IPS-NIHi11 (cell line): ENCODE data around the gene AGMO.
"Not testable (repeated sequence)": the region's sequence is repeated elsewhere in the genome, so short reads cannot be mapped to it uniquely, and the experiment has no call there.

Experiments
- DNase-seq: peaks from one replicate; pipeline ENCODE4 v3.0.0; 2012; ENCODE audit warnings: mixed read lengths, low spot score

Gene AGMO

DNA sequence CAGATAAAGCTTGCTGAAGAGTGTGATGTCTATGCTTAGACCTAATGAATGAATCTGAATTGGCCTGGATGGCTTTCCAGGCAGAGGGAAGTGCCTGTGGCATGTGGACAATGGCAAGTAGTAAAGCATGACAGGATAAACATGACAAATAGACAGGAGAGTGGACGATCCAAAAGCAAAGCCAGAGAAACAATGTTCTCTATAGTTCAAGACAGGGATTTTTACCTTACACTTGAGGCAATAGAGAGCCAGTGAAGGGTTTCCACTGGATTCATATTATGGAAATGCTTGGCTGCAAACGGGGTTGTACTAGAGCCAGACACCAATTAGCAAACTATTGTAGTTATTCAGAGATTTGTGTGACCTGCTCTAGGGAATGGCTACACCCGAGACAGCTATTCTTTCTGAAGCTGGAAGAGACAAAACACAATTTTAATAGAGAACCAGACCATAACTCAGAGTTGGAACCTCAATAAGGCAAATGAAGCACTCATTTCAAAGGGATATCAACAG is 2.3 kb downstream of the AGMO start:
- no peak for DNase-seq

DNA sequence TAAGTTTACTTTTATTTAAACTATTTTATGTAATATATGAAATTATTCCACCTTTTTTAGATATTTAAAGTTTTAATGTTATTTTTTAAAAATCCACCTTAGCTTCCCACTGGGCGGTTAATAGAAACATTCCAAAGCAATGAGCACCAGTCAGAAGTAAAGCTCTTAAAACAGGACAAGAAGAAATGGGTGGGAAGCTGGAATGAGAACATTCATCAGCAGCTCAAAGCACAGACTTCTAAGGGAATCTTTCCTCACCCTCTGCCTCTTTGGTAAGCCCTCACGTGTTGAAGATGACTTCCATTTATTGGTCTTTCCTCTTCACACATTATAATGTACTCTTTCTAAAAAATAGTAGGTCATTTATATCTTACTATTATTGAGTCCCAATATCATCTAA is 3.1 kb downstream of the AGMO start:
- DNase-seq = no peak

DNA sequence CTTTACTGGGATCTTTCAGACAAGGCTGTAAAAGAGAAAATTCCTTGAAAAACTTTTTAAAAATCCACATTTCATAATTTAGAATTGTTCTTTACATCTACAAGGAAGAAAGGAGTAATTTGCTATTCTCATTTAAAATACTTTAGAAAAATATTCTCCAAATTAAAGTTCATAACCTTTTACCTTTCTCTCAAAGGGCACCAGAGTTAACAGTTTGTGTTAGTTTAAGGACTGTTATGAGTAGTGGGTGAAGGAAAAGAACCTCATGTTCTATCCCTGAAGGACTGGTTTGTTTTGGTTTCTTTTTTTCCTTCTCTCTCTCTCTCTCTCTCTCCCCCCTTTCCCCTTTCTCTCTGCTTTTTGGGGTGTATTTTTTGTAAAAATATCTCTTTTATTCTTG is 4.1 kb downstream of the AGMO start:
- DNase-seq = no peak

DNA sequence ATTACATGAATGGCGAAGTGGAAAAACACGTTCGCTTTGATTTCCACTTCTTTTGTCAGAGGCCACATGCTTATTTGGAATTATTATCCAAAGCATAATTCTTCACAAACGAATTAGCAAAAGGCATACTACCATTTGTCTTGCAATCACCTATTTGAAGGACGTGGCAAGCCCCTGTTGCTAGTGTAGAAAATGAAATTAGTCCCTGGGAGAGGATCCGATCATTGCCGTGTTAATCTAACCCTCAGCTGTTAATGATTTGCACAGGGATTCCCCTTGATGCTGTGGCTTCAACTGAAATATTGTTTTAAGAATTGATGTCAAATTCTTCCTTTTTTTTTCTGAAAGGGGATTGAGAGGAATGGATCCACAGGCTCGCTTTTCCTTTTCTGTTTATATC is 4.6 kb downstream of the AGMO start:
- no peak for DNase-seq

DNA sequence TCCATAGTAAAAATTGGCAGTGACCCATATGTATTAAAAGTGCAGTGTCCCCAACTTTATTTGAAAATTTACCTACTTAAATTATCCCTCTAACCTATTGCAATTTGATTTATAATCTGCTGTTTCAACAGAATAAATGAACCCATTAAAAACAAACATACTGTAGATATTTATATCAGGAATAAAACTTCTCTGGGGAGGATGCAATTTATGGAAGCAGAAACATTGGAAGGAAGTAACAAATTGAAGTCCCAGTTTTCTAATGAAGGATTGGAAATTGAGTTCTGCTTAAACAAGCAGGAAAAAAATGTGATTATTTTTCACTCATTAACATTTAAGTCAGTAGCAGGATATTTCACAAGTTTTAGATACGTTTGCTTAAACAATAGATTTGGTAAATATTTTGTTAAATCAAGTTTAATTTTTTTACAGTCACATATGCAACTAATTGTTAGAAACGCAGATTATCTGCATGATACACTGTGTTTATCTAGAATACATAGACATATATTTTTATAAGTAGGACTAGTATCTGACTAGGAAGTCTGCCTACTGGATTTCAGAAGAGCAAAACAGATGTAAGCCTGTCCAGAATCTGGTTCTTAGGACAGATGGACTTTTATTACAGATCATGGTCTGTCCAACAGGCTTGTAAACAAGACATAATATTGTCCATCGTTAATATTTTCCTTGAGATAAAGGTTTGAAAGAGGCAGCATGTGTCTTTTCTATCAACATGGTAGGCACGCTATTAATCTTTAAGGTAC is 5.3 kb downstream of the AGMO start:
- no peak for DNase-seq

DNA sequence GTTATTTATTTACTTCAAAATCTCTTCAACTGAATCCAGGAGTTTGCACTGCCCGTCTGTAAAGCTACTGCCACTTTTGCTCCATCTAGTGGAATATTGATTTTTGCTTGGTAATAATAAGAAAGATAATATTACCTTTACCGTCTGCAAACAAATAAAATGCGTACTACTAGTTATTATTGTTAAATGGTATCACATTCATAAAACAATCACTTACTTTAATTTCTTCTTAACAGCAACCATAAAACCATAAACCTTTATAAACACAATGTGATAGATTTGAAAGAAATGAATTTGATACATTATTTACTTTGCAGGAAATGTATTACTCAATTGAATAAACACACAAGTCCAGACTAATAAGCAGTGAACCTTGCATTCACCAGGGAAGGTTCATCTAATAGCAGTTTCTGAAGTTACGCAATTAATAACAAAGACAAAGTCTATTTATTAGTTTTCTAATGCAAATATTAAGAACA is 6.4 kb downstream of the AGMO start:
- DNase-seq = no peak

DNA sequence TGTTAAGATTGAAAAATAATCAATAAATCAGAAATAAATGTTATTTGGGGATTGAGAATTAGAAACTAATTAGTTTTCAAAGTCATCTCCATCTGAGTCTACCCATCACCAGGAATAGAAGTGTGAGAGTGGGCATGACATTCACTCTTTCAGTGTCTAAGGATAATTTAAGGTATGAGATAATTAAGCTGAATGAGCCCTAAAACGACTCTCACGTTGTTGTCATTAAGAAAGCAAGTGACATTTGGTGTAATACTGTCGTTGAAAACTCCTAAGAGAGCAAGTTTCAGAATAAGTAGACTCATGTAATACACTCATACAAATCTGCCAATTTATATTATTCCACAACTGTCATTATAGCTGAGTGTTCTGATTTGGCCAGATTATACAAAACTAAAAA is 7.1 kb downstream of the AGMO start:
- no peak for DNase-seq

DNA sequence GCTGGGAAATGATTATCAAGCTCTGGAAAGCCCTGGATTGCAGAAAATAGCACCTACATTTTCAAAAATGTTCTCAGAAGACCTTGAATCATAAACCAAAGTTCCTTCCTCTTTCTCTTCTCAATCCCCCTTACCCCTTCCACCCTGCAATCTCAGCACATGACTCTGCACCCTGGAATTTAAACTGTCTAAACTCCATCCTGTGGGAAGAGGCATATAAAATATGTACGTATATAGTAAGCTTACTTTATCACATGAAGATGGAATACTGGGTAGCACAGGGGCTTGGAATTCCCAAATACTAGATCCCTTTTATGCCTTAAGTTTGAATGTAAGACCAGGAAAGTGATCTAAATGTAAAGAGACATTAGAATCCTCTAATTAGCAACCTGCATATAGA is 7.7 kb downstream of the AGMO start:
- DNase-seq = no peak

DNA sequence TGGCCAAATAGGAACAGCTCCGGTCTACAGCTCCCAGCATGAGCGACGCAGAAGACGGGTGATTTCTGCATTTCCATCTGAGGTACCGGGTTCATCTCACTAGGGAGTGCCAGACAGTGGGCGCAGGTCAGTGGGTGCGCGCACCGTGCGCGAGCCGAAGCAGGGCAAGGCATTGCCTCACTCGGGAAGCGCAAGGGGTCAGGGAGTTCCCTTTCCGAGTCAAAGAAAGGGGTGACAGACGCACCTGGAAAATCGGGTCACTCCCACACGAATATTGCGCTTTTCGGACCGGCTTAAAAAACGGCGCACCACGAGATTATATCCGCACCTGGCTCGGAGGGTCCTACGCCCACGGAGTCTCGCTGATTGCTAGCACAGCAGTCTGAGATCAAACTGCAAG is 14.5 kb downstream of the AGMO start:
- DNase-seq = not testable (repeated sequence)

DNA sequence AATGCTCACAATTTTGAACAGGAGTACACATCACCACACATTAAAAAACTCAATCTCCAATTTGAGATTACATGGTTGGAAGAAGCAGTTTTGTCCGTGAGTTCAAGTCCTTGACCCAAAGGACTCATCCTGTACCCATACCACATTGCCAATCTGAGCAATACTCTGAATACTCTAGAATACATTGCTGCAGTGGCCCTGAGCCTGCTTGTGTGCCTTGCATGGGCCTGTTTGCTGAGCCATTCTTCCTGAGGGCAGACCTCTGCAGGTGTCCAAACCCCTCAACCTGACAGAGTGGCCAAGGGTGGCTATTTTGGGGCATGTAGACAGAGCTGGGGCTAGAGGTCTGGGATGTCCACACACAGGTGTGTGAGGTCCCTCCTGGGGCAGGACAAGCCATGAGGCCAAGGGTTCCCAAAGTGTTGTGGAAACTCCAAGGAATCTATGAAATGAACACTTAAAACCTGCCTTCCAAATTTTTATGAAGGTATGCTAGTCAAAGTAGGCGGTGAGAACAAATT is 15.5 kb downstream of the AGMO start:
- no peak for DNase-seq

DNA sequence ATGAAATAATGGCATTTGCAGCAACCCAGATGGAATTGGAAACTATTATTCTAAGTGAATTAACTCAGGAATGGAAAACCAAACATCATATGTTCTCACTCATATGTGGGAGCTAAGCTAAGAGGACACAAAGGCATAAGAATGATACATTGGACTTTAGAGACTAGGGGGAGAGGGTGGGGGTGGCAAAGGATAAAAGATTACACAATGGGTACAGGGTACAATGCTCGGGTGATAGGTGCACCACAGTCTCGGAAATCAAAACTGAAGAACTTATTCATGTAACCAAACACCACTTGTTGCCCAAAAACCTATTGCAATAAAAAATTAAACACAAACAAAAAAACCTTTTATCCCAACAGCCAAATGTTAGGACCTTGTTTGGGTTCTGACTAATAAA is 17.8 kb downstream of the AGMO start:
- no peak for DNase-seq

DNA sequence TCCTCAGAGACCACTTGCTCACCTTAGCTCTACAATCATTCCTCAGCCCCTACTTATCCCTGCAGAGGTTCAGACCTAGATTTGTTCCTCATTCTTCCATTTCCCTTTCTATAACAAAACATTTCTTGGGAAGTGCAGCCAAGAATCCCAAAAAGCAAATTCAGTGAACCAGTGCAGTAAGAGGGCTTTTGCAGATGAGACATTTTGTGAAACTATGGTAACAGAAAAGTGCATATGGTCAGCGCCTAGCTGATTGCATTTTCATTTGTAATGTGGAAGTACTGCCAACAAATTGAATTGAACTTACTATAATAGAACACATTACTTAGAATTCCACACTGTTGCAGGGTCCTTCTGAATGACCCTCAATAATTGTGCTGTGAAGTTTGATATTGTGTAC is 18.6 kb downstream of the AGMO start:
- no peak for DNase-seq

DNA sequence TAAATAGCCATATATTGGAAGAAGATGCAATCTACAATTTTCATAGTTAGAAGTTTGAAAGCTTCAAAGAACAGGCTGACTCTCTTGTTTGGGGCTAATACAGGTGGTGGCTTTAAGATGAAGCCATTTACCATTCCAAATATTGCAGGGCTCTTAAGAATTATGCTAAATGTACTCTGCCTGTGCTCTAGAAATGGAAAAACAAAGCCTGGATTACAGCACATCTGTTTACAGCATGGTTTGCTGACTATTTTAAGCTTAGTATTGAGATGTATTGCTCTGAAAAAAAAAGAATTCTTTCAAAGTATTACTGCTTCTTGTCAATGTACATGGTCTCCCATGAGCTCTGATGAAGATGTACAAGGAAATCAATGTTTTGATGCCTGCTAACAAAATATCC is 34.2 kb downstream of the AGMO start:
- no peak for DNase-seq

DNA sequence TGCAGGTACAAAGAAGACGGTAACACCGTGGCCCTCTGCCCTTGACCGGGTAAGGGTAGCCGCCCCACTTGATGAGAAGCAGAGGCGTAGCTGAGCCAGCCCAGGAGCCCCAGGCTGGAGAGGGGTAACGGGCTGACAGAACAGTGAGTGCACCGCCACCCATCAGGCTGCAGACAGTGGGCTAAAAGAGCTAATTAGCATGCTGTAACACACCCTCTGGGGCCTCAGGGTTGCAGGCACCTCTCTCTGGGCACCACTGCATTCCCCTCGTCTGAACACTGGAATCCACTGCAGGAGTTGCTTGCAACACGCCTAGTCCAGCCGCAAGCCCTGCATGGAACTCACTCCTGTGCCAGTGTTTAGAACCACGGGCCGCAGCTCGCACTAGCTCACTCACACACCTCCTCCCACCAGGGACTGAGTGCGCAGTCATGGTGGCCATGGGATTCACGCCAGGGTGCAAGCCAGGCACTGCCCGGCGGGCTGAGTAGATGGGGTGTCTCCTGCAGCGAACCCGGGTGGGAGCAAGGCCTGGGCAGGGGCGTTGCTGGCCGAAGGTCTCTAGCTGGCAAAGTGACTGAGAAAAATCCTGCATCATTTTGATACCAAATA is 36.1 kb downstream of the AGMO start:
- no peak for DNase-seq

DNA sequence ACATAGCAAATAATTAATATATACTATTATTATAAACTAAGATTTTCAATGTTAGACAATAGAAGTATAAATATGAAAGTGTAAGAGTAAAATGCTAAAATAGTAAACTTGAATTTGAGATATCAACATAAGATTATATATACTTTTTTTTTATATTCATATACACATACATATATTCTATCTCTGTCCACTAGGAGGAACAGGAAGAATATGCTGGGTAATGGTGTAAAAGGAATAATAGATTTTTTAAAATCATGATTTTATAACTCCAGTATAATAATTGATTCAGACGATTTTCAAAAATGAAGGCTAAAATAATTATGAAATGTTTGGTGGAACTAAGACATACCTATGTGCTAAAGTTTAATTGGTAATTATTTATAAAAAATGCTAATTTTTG is 37.7 kb downstream of the AGMO start:
- no peak for DNase-seq

DNA sequence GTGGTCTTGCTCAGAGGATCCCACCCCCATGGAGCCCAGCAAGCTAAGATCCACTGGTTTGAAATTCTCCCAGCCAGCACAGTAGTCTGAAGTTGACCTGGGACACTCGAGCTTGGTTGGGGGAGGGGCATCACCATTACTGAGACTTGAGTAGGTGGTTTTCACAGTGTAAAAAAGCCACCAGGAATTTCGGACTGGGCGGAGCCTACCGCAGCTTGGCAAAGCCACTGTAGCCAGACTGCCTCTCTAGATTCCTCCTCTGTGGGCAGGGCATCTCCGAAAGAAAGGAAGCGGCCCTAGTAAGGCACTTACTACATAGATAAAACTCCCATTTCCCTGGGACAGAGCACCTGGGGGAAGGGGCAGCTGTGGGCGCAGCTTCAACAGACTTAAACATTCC is 44.0 kb downstream of the AGMO start:
- DNase-seq = not testable (repeated sequence)

DNA sequence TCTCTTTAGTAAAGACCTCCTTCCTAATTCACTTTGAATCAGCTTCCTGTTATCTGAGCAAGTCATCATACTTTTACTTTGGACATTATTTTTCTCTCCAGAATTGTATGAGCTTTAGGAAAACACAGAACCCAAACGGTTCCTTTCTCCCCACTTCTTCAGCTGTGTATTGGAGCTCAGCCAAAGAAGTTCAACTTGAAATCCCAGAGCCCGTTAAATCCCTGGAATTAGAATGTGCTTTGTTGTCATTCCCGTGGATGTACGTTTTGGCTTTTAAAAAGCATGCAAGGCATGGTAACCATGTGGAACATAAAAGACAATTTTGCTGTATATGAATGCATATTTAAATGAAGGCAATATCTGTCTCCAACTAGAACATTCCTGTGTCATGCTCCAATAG is 46.6 kb downstream of the AGMO start:
- DNase-seq = no peak

DNA sequence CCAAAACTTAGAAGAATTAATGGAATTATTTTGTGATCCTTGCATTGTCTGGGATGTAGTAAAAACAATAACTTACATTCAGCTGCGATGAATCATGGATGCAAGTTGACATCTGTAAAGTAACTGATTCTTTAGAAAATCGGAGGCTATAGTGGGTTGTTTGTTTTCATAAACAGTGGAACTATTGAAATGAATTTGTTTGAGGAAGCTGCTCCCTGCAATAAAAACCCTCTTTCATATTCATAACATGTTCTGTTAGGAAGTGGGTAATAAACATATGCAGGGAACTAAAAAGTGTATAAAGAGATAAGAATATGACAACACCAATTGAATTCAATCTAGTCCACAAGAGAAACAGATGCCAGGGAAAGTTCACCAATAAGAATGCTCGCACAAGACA is 53.6 kb downstream of the AGMO start:
- no peak for DNase-seq

DNA sequence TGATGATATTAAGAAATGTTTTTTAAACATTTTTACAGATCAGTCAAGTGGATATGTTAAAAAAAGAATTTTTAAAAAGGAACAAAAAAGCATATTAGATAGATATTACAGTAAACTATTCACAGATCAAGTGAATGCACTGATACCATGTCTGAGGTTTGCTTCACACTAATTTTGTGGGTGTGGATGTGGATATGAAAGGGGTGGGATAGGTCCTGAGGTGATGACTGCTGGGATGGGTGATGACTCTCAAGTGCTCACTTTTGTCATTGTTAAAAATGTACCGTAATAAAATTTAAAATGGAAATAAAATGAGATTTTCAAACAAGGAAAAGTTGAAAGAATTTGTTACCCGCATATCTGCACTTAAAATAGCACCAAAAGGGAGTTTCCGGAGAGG is 54.1 kb downstream of the AGMO start:
- DNase-seq = no peak

DNA sequence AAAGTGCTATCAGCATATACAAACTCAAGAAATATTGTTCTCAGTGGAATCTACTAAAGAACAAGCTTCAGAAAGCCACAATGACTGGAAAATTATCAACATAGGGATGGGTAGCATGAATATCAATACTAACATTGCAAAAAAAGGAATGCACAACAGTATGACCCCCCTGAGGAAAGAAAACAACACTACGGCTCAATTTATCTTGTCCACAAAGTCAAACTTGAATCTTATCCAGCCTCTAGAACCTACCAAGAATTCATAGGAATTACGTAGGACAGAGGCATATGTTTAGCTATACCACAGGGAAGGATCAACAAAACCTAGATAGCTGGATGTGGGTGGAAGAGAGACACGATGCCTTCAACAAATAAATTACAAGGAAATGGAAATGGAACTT is 54.6 kb downstream of the AGMO start:
- no peak for DNase-seq

DNA sequence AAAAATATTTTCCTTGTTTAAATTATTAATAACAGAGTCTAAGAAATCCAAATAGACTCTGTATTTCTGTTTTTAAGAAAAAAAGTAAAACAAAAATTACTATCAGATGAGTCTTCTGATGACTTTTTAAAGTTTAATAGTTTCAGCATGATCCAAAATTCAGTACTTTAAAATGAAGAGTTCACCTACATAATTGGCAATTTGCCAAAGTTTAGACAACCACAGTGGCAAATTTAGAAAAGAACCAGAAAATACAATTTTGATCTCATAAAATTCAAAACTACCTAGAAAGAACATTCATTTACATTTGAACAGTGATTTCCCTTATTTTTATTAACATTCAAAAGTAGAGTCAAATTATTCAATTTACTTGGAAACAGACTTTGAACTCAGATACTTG is 56.1 kb downstream of the AGMO start:
- DNase-seq = no peak

DNA sequence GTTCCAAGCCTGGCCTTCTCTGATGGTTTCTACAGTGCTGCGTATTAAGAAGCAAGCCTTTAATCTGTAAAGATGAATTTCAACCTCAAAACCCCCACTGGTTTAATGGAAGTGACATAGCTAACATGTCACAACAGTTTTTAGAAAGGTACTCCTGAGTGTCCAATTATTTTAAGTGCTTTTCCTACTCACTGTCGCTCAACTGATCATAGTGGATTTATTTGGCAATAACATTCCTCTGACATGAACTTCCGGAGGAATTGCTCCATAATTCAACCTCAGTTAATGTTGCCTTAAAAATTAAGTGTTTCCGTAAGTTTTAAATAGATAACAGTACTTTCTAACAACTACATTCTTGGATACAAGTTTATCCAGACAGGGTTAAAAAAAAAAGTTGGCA is 57.5 kb downstream of the AGMO start:
- no peak for DNase-seq

DNA sequence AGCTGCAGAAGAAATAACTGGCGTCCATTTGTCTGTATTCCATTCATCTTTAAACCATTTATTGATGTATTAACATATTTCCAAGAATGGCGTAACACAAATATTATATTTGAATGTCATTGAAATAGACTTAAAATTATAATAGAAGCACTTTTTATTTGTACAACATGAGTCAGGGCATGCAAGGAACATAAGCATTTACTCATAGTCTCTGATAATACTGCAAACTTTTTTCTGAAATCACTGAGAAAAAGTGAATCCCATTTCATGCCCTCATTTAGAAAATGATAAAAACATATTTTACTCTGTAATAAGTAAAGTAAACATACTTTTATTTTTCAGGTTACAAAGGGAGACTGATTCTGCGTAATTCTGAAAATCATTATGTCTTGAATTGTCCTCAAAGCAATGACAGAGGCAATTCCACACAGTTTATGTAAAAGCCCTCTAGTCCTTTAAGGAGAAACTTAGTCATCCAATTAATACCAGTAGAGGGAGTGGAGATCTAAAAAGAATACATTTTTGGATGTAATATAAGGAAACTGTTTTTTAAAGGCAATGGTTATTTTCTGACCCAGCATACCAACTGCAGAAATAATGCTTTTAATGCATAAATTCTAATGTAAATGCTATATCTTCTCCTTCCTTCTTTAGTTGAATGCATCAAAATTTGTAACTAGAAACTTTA is 58.1 kb downstream of the AGMO start:
- DNase-seq = no peak
